Right lobe of liver (tissue), 4 donors: ENCODE measurements around the gene SPIRE2.

Experiments
- POLR2A ChIP-seq: fragments of 450-650 bp; IDR thresholded peaks from one replicate; pipeline ENCODE4 v1.6.1; 2017; ENCODE audit warnings: antibody characterized with exemption, mild to moderate bottlenecking
- TF ChIP-seq, protein P1 (sequence below), 4 donors: fragments of 200-600 bp in 3 of 4; fragments of 450-650 bp in 1 of 4; IDR thresholded peaks; one replicate each; pipeline versions ENCODE4 v1.5.1 to v1.8.0; 2016 to 2022; ENCODE audit warnings: antibody characterized with exemption in 4 of 4, mild to moderate bottlenecking in 2 of 4
- donor health status: DM: no; HTN: no; CAD: no.
- donor health status: DM: no; HTN: no; CAD: no.
- donor health status: DM: no; HTN: yes; CAD: no.

DNA sequence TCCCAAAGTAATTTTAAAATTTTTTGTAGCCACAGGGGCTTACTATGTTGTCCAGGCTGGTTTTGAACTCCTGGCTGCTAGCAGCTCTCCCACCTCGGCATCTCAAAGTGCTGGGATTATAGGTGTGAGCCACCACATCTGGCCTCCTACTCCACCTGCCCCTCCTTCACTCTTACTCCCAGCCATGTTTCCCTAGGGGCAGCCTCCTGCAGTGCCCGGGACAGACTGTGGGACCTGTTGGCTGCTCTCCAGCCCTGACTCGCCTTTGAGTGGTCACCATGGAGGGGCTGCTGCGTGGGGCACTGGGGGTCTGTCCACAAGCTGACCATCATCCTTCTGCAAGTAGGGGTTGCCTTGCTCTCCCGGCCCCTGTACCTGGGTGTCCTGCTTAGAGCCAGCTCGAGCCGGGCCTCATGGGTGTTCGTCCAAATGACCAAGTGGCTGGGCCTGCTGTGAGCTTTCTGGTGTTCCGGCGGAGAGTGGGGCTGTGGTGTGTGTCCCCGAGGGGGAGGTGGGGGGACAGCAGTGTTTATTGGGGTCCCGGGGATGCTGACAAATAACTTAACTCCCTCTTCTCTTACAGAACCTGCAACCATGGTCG, 16.6 kb downstream of the SPIRE2 start:
- TF ChIP-seq, protein P1, sequence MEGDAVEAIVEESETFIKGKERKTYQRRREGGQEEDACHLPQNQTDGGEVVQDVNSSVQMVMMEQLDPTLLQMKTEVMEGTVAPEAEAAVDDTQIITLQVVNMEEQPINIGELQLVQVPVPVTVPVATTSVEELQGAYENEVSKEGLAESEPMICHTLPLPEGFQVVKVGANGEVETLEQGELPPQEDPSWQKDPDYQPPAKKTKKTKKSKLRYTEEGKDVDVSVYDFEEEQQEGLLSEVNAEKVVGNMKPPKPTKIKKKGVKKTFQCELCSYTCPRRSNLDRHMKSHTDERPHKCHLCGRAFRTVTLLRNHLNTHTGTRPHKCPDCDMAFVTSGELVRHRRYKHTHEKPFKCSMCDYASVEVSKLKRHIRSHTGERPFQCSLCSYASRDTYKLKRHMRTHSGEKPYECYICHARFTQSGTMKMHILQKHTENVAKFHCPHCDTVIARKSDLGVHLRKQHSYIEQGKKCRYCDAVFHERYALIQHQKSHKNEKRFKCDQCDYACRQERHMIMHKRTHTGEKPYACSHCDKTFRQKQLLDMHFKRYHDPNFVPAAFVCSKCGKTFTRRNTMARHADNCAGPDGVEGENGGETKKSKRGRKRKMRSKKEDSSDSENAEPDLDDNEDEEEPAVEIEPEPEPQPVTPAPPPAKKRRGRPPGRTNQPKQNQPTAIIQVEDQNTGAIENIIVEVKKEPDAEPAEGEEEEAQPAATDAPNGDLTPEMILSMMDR (IDR thresholded peaks at IDR 0.05) = no peak
- TF ChIP-seq POLR2A = no peak
